GM23248 (cell line): ENCODE data around the gene MOBP.

ENCODE experiments used
- EZH2 ChIP-seq: fragments of 200-600 bp; sonication (generic); IDR thresholded peaks from 2 replicates; pipeline ENCODE4 v1.6.1; 2018; ENCODE audit warnings: antibody characterized with exemption, mild to moderate bottlenecking; ENCODE audit not compliant: insufficient read depth, poor library complexity, severe bottlenecking
- EZH2phosphoT487 ChIP-seq: fragments of 200-600 bp; sonication (generic); IDR thresholded peaks from 2 replicates; pipeline ENCODE4 v1.6.1; 2018; ENCODE audit warnings: antibody characterized with exemption, moderate library complexity, mild to moderate bottlenecking, low read depth; ENCODE audit not compliant: insufficient read depth

DNA sequence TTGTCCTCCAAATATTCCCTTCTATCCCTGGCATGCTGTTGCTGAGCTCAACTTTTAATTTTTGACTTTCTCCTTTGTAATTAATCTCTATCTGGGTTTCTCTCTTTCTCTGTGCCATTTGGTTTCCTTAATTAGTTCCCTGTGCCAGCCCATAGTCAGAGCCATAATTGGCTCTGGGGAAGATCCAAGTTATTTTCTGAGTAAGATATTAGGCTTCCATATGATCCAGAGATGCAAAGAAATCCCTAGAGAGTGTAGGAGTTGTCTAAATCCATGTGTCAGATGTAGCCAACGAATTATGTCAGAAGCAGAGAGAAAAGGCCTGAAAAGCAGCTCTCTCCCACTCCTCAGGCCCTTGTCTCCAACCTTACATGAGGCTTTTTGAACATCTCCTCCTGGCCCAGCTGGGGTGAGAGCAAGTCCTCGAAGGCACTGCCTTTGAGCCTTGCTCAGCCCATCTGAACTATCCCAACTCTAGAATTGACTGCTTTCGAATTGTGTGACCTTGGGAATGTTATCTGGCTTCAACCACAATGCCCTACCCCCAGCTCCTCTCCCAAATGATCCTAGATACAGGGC, 46.4 kb downstream of the MOBP start:
- TF ChIP-seq EZH2 = no peak
- no peak for TF ChIP-seq EZH2phosphoT487
